ENCODE measurements around the gene SNX7.

The SNX7 gene

GRCh38 chr1:98662356-98662670, 792 bp downstream of the SNX7 start:
- ATAC-seq, result peak; percentile 53
- TF ChIP-seq GLIS3 (CRISPR knock-in tag; IDR thresholded peaks at IDR 0.05) (no peak), ESRRG (CRISPR knock-in tag; IDR thresholded peaks at IDR 0.05) (no peak), CREB5 (CRISPR knock-in tag; IDR thresholded peaks at IDR 0.05; ENCODE audit: low read depth) (no peak), POU6F1 (CRISPR knock-in tag; IDR thresholded peaks at IDR 0.05; ENCODE audit: borderline replicate concordance, low read depth) (no peak), SNAI2 (CRISPR knock-in tag; IDR thresholded peaks at IDR 0.05) (no peak), TCF4 (CRISPR knock-in tag; IDR thresholded peaks at IDR 0.05; ENCODE audit: borderline replicate concordance) (no peak)

- TF ChIP-seq BACH2 (CRISPR knock-in tag; IDR thresholded peaks at IDR 0.05; ENCODE audit: borderline replicate concordance) (no peak), ISL1 (CRISPR knock-in tag; IDR thresholded peaks at IDR 0.05) (no peak), ZNF70 (CRISPR knock-in tag; IDR thresholded peaks at IDR 0.05) (no peak), RARB (CRISPR knock-in tag; IDR thresholded peaks at IDR 0.05) (no peak), ZNF565 (CRISPR knock-in tag; conservative IDR thresholded peaks at IDR 0.05; ENCODE audit: low read depth) (no peak), ZFP3 (CRISPR knock-in tag; IDR thresholded peaks at IDR 0.05) (no peak), GLIS3 (CRISPR knock-in tag; IDR thresholded peaks at IDR 0.05) (no peak), ARNTL (CRISPR knock-in tag; IDR thresholded peaks at IDR 0.05; ENCODE audit: borderline replicate concordance, low read depth) (no peak), ESRRG (CRISPR knock-in tag; IDR thresholded peaks at IDR 0.05) (no peak), TSHZ2 (CRISPR knock-in tag; IDR thresholded peaks at IDR 0.05) (no peak), CSDC2 (CRISPR knock-in tag; IDR thresholded peaks at IDR 0.05) (no peak), PATZ1 (CRISPR knock-in tag; IDR thresholded peaks at IDR 0.05; ENCODE audit: borderline replicate concordance) (no peak), CREB5 (CRISPR knock-in tag; IDR thresholded peaks at IDR 0.05; ENCODE audit: low read depth) (no peak), POU6F1 (CRISPR knock-in tag; IDR thresholded peaks at IDR 0.05; ENCODE audit: borderline replicate concordance, low read depth) (no peak), ZC3H10 (CRISPR knock-in tag; IDR thresholded peaks at IDR 0.05) (no peak)
- no peak for ATAC-seq
These were observed 7.2 kb downstream of the SNX7 start for GRCh38 chr1:98668733-98669132.

- ATAC-seq, result peak; percentile 89
- TF ChIP-seq ZC3H10 (CRISPR knock-in tag; IDR thresholded peaks at IDR 0.05) (peak; percentile 59; the same call in 1 of the 2 replicates), PPARA (CRISPR knock-in tag; IDR thresholded peaks at IDR 0.05; ENCODE audit: borderline replicate concordance) (no peak), CREB5 (CRISPR knock-in tag; IDR thresholded peaks at IDR 0.05; ENCODE audit: low read depth) (peak; percentile 77), POU6F1 (CRISPR knock-in tag; IDR thresholded peaks at IDR 0.05; ENCODE audit: borderline replicate concordance, low read depth) (0 out of 2 replicates have a peak, but pooled peaks have one; percentile 33), CSRNP3 (CRISPR knock-in tag; IDR thresholded peaks at IDR 0.05) (0 out of 2 replicates have a peak, but pooled peaks have one; percentile 75), ARNTL (CRISPR knock-in tag; IDR thresholded peaks at IDR 0.05; ENCODE audit: borderline replicate concordance, low read depth) (no peak), ZNF70 (CRISPR knock-in tag; IDR thresholded peaks at IDR 0.05) (no peak), ESRRG (CRISPR knock-in tag; IDR thresholded peaks at IDR 0.05) (no peak), SNAI2 (CRISPR knock-in tag; IDR thresholded peaks at IDR 0.05) (peak; percentile 36; the same call in 1 of the 2 replicates)
These were observed 8.1 kb downstream of the SNX7 start for GRCh38 chr1:98669355-98670296.
